Measurements from ENCODE around the gene HOGA1. TPM values are rescaled to one million over a fixed set of nuclear protein-coding genes. Genes with fewer than 3 reads are reported as not detected.

The HOGA1 gene
- total and polyA plus RNA-seq, 2 experiments from 2014 or later = 0.15 TPM; not detected in 1

DNA sequence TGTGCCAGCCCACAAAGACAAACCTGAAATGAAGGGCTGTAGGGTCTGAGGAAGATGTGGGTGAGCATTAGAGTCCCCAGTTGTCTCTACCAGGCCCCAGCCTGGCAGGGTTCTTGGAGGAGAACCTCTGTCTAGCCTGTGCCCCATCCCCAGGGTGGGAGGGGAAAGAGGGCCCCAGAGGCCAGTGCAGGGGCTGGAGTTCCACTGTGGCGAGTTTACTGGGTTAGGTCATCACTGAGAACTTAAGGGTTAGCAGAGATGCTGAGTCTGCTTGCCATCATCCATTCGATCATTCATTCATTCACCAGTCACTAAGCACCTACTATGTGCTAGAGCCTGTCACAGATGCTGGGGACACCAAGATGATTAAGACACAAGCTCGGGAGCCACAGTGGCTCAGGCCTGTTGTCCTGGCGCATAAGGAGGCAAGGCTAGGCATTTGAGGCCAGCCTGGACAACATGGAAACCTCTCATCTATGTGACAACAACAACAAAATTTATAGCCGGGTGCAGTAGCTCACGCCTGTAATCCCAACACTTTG, 9.0 kb upstream of the HOGA1 start:
- Histone ChIP-seq H2AFZ (no peak overlapping the region), H3K9me2 (ENCODE audit: insufficient read depth) (no peaks in the 10 kb centered on the region), H3K4me3 (no peak overlapping the region), H3K27ac (ENCODE audit: low read depth) (no peak overlapping the region; the same call in 1 of the 2 replicates), H3K27me3 (ENCODE audit: insufficient read depth) (no peaks in the 10 kb centered on the region), H3K36me3 (ENCODE audit: insufficient read depth) (no peaks in the 10 kb centered on the region), H3K79me2 (replicated peaks; ENCODE audit: insufficient read depth) (no peaks in the 10 kb centered on the region), H4K20me1 (replicated peaks; ENCODE audit: insufficient read depth) (0 out of 2 replicates have a peak, but pooled peaks cover 3% of the 10 kb centered on the region), H3K4me1 (ENCODE audit: insufficient read depth) (no peaks in the 10 kb centered on the region; the same call in 1 of the 2 replicates), H3K4me2 (no peak overlapping the region), H3F3A (replicated peaks; ENCODE audit: low read depth) (no peaks in the 10 kb centered on the region)
- Mint-ChIP-seq H3K27me3 (ENCODE audit: insufficient read depth, low read depth, poor library complexity) (peaks cover 6% of the 10 kb centered on the region), H3K36me3 (ENCODE audit: low read depth) (no peaks in the 10 kb centered on the region), H3K27ac (no peak overlapping the region), H3K4me1 (peaks cover 17% of the 10 kb centered on the region; the same call in 2 of the 3 replicates), H3K9me3 (no peaks in the 10 kb centered on the region), H3K4me3 (no peak overlapping the region)
- TF ChIP-seq EZH2 (IDR thresholded peaks at IDR 0.05; ENCODE audit: low read depth, unreplicated experiment) = no peak
- no peak for TF ChIP-seq STAT1 (IDR thresholded peaks at IDR 0.05; ENCODE audit: unreplicated experiment)
- TF ChIP-seq, protein P1, sequence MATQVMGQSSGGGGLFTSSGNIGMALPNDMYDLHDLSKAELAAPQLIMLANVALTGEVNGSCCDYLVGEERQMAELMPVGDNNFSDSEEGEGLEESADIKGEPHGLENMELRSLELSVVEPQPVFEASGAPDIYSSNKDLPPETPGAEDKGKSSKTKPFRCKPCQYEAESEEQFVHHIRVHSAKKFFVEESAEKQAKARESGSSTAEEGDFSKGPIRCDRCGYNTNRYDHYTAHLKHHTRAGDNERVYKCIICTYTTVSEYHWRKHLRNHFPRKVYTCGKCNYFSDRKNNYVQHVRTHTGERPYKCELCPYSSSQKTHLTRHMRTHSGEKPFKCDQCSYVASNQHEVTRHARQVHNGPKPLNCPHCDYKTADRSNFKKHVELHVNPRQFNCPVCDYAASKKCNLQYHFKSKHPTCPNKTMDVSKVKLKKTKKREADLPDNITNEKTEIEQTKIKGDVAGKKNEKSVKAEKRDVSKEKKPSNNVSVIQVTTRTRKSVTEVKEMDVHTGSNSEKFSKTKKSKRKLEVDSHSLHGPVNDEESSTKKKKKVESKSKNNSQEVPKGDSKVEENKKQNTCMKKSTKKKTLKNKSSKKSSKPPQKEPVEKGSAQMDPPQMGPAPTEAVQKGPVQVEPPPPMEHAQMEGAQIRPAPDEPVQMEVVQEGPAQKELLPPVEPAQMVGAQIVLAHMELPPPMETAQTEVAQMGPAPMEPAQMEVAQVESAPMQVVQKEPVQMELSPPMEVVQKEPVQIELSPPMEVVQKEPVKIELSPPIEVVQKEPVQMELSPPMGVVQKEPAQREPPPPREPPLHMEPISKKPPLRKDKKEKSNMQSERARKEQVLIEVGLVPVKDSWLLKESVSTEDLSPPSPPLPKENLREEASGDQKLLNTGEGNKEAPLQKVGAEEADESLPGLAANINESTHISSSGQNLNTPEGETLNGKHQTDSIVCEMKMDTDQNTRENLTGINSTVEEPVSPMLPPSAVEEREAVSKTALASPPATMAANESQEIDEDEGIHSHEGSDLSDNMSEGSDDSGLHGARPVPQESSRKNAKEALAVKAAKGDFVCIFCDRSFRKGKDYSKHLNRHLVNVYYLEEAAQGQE (IDR thresholded peaks at IDR 0.05; ENCODE audit: unreplicated experiment) = no peak
- no peak for TF ChIP-seq POLR2AphosphoS5 (IDR thresholded peaks at IDR 0.05; ENCODE audit: low read depth)
- no peak for TF ChIP-seq ZNF331 (CRISPR knock-in tag; IDR thresholded peaks at IDR 0.05; ENCODE audit: low read depth)
- TF ChIP-seq, protein P2, sequence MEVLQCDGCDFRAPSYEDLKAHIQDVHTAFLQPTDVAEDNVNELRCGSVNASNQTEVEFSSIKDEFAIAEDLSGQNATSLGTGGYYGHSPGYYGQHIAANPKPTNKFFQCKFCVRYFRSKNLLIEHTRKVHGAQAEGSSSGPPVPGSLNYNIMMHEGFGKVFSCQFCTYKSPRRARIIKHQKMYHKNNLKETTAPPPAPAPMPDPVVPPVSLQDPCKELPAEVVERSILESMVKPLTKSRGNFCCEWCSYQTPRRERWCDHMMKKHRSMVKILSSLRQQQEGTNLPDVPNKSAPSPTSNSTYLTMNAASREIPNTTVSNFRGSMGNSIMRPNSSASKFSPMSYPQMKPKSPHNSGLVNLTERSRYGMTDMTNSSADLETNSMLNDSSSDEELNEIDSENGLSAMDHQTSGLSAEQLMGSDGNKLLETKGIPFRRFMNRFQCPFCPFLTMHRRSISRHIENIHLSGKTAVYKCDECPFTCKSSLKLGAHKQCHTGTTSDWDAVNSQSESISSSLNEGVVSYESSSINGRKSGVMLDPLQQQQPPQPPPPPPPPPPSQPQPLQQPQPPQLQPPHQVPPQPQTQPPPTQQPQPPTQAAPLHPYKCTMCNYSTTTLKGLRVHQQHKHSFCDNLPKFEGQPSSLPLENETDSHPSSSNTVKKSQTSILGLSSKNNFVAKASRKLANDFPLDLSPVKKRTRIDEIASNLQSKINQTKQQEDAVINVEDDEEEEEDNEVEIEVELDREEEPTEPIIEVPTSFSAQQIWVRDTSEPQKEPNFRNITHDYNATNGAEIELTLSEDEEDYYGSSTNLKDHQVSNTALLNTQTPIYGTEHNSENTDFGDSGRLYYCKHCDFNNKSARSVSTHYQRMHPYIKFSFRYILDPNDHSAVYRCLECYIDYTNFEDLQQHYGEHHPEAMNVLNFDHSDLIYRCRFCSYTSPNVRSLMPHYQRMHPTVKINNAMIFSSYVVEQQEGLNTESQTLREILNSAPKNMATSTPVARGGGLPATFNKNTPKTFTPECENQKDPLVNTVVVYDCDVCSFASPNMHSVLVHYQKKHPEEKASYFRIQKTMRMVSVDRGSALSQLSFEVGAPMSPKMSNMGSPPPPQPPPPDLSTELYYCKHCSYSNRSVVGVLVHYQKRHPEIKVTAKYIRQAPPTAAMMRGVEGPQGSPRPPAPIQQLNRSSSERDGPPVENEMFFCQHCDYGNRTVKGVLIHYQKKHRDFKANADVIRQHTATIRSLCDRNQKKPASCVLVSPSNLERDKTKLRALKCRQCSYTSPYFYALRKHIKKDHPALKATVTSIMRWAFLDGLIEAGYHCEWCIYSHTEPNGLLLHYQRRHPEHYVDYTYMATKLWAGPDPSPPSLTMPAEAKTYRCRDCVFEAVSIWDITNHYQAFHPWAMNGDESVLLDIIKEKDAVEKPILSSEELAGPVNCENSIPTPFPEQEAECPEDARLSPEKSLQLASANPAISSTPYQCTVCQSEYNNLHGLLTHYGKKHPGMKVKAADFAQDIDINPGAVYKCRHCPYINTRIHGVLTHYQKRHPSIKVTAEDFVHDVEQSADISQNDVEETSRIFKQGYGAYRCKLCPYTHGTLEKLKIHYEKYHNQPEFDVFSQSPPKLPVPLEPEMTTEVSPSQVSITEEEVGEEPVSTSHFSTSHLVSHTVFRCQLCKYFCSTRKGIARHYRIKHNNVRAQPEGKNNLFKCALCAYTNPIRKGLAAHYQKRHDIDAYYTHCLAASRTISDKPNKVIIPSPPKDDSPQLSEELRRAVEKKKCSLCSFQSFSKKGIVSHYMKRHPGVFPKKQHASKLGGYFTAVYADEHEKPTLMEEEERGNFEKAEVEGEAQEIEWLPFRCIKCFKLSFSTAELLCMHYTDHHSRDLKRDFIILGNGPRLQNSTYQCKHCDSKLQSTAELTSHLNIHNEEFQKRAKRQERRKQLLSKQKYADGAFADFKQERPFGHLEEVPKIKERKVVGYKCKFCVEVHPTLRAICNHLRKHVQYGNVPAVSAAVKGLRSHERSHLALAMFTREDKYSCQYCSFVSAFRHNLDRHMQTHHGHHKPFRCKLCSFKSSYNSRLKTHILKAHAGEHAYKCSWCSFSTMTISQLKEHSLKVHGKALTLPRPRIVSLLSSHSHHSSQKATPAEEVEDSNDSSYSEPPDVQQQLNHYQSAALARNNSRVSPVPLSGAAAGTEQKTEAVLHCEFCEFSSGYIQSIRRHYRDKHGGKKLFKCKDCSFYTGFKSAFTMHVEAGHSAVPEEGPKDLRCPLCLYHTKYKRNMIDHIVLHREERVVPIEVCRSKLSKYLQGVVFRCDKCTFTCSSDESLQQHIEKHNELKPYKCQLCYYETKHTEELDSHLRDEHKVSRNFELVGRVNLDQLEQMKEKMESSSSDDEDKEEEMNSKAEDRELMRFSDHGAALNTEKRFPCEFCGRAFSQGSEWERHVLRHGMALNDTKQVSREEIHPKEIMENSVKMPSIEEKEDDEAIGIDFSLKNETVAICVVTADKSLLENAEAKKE (CRISPR knock-in tag; IDR thresholded peaks at IDR 0.05) = no peak
- no peak for TF ChIP-seq CREB1 (CRISPR knock-in tag; IDR thresholded peaks at IDR 0.05; ENCODE audit: low read depth)
- TF ChIP-seq, protein P3, sequence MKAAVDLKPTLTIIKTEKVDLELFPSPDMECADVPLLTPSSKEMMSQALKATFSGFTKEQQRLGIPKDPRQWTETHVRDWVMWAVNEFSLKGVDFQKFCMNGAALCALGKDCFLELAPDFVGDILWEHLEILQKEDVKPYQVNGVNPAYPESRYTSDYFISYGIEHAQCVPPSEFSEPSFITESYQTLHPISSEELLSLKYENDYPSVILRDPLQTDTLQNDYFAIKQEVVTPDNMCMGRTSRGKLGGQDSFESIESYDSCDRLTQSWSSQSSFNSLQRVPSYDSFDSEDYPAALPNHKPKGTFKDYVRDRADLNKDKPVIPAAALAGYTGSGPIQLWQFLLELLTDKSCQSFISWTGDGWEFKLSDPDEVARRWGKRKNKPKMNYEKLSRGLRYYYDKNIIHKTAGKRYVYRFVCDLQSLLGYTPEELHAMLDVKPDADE (IDR thresholded peaks at IDR 0.05) = no peak
- TF ChIP-seq ZNF114 (CRISPR knock-in tag; IDR thresholded peaks at IDR 0.05) = no peak
- no peak for TF ChIP-seq JUNB (IDR thresholded peaks at IDR 0.05; ENCODE audit: unreplicated experiment)
- TF ChIP-seq, protein P4, sequence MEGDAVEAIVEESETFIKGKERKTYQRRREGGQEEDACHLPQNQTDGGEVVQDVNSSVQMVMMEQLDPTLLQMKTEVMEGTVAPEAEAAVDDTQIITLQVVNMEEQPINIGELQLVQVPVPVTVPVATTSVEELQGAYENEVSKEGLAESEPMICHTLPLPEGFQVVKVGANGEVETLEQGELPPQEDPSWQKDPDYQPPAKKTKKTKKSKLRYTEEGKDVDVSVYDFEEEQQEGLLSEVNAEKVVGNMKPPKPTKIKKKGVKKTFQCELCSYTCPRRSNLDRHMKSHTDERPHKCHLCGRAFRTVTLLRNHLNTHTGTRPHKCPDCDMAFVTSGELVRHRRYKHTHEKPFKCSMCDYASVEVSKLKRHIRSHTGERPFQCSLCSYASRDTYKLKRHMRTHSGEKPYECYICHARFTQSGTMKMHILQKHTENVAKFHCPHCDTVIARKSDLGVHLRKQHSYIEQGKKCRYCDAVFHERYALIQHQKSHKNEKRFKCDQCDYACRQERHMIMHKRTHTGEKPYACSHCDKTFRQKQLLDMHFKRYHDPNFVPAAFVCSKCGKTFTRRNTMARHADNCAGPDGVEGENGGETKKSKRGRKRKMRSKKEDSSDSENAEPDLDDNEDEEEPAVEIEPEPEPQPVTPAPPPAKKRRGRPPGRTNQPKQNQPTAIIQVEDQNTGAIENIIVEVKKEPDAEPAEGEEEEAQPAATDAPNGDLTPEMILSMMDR (conservative IDR thresholded peaks at IDR 0.05; ENCODE audit: low read depth in 2 of 2) = no peak
- no peak for TF ChIP-seq NANOG (IDR thresholded peaks at IDR 0.05; ENCODE audit: borderline replicate concordance)
- no peak for TF ChIP-seq EZH2phosphoT487 (IDR thresholded peaks at IDR 0.05; ENCODE audit: unreplicated experiment)
- DNase-seq (ENCODE audit: low spot score) = no peak
- no peak for ATAC-seq

Data from GM23338 (cell line).